ENCODE measurements around the gene TM9SF3. TPM values are rescaled to one million over a fixed set of nuclear protein-coding genes. Genes with fewer than 3 reads are reported as not detected.
A peak's percentile ranks its signal among the peaks of the same experiment; 100 is the strongest.

The TM9SF3 gene
- total RNA-seq, 6 experiments from 2014 or later = 195 to 235 (median 208) TPM

- H3K36me3 Mint-ChIP-seq (ENCODE audit: low read depth) = no peaks in the 10 kb centered on the region
- DNase-seq = no peak
- no peak overlapping the region for H3K27ac Mint-ChIP-seq
- no peak overlapping the region for H3K4me3 Mint-ChIP-seq
- H3K9me3 Mint-ChIP-seq = no peaks in the 10 kb centered on the region
- H3K4me1 Mint-ChIP-seq (ENCODE audit: low read depth) = peaks cover 19% of the 10 kb centered on the region
- peaks cover 12% of the 10 kb centered on the region for H3K27me3 Mint-ChIP-seq (ENCODE audit: insufficient read depth)
- no peak for TF ChIP-seq CTCF (IDR thresholded peaks at IDR 0.05)
Measured at GRCh38 chr10:96505150-96506136, 81.4 kb downstream of the TM9SF3 start.

DNA sequence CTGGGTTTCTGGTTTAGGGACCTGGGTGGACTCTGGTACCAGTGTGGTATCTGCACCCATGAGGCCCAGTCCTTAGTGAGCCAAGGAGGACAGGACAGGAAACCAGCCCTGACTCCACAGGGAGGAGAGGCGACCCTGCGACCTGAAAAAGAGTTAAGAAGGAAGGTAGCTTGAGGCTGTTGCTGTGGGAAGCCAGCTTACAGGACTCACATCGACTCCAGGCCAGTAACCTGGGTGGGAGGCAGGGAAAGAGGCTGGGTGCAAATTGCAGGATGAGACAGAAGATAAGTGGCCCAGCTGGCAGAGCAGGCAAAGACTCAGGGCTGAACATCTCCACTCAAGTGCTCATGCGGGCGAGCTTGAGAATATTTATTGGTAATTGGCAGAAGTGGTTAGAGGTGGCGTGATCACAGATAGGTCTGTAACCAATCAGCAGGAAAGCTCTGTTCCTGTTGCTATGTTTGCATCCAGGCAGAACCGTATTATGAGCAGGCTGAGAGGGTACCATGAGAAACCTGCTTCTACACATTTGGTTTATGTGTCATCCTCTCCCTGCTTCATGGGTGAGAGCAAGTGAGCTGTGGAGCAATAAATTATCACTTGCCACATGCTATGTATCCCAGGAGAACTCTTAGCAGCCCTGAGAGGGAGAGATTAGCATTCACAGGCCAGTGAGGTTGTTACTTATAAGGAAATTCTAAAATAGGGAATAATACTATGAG, 84.1 kb downstream of the TM9SF3 start:
- peaks cover 8% of the 10 kb centered on the region for H3K4me1 Mint-ChIP-seq (ENCODE audit: low read depth)
- DNase-seq = no peak

GRCh38 chr10:96501985-96502384, 84.8 kb downstream of the TM9SF3 start:
- no peak overlapping the region for H3K27ac Mint-ChIP-seq
- H3K4me3 Mint-ChIP-seq = no peak overlapping the region
- peak; percentile 16 for DNase-seq
- peaks cover 8% of the 10 kb centered on the region for H3K4me1 Mint-ChIP-seq (ENCODE audit: low read depth)
- no peak for TF ChIP-seq CTCF (IDR thresholded peaks at IDR 0.05)
- peaks cover 14% of the 10 kb centered on the region for H3K27me3 Mint-ChIP-seq (ENCODE audit: insufficient read depth)
- no peaks in the 10 kb centered on the region for H3K36me3 Mint-ChIP-seq (ENCODE audit: low read depth)
- H3K9me3 Mint-ChIP-seq = no peaks in the 10 kb centered on the region

More for the DNA sequence above, 84.1 kb downstream of the TM9SF3 start:
- H3K27me3 Mint-ChIP-seq (ENCODE audit: insufficient read depth) = peaks cover 12% of the 10 kb centered on the region
- no peaks in the 10 kb centered on the region for H3K36me3 Mint-ChIP-seq (ENCODE audit: low read depth)
- H3K9me3 Mint-ChIP-seq = no peaks in the 10 kb centered on the region
- H3K27ac Mint-ChIP-seq = no peak overlapping the region
- no peak for TF ChIP-seq CTCF (IDR thresholded peaks at IDR 0.05)
- H3K4me3 Mint-ChIP-seq = no peak overlapping the region

DNA sequence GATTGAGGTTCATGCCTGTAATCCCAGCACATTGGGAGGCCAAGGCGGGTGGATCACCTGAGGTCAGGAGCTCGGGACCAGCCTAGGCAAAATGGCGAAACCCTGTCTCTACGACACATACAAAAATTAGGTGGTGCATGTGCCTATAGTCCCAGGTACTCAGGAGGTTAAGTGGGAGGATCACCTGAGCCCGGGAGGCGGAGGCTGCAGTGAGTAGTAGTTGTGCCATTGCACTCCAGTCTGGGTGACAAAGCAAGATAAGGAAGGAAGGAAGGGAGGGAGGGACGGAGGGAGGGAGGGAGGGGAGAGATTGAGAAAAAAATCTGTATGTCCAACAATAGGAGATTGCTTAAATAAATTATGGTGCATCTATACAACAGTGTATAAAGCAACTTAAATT, 86.3 kb downstream of the TM9SF3 start:
- H3K4me3 Mint-ChIP-seq = no peak overlapping the region
- H3K27ac Mint-ChIP-seq = no peak overlapping the region
- H3K4me1 Mint-ChIP-seq (ENCODE audit: low read depth) = peaks cover 8% of the 10 kb centered on the region
- DNase-seq = no peak
- no peaks in the 10 kb centered on the region for H3K9me3 Mint-ChIP-seq
- no peak for TF ChIP-seq CTCF (IDR thresholded peaks at IDR 0.05)
- H3K36me3 Mint-ChIP-seq (ENCODE audit: low read depth) = no peaks in the 10 kb centered on the region
- H3K27me3 Mint-ChIP-seq (ENCODE audit: insufficient read depth) = peaks cover 14% of the 10 kb centered on the region

DNA sequence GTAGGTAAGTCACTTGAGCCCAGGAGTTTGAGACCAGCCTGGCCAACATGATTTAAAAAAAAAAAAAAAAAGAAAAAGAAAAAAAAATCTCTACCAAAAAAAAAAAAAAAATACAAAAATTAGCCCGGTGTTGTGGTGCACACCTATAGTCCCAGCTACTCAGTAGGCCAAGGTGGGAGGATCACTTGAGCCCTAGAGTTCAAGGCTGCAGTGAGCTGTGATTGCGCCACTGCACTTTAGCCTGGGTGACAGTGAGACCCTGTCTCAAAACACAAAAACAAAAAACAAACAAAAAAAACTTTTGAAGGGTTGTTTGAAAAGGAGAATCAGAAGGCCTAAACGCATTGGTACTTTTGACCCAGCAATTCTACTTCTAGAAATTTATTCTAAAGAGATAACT, 86.8 kb downstream of the TM9SF3 start:
- TF ChIP-seq CTCF (IDR thresholded peaks at IDR 0.05) = no peak
- no peaks in the 10 kb centered on the region for H3K9me3 Mint-ChIP-seq
- H3K4me3 Mint-ChIP-seq = no peak overlapping the region
- DNase-seq = no peak
- H3K27ac Mint-ChIP-seq = no peak overlapping the region
- peaks cover 8% of the 10 kb centered on the region for H3K4me1 Mint-ChIP-seq (ENCODE audit: low read depth)
- H3K27me3 Mint-ChIP-seq (ENCODE audit: insufficient read depth) = peaks cover 16% of the 10 kb centered on the region
- H3K36me3 Mint-ChIP-seq (ENCODE audit: low read depth) = no peaks in the 10 kb centered on the region

Measured in HFFc6 (cell line).